HepG2 (cell line): ENCODE results near the gene SCYGR2. TPM values are rescaled to one million over a fixed set of nuclear protein-coding genes. Genes with fewer than 3 reads are reported as not detected.

ENCODE experiments used
- ATAC-seq: fragments of 200-7000 bp; cut with Tn5 transposase; 3 replicates; pipeline ENCODE4 v1.9.1; 2020; ENCODE audit warnings: mild to moderate bottlenecking, moderate library complexity
- BruUV-seq: library from RNA; stranded (reverse); fragments of 400-500 nt; replicated peaks from 2 replicates; lab custom pipeline; 2021; lab: Mats Ljungman, UMichigan
- CTCF ChIA-PET: fragments of 300-600 bp; formaldehyde crosslinking; extraction: SDS; loops from one replicate; lab custom pipeline; 2021; ENCODE audit warnings: low total read pairs, inconsistent platforms, low intra/inter-chr PET ratio; lab: Yijun Ruan, JAX
- POLR2A ChIA-PET: fragments of 350-600 bp; sonication (Branson Sonifier 250); formaldehyde crosslinking; loops from one replicate; lab custom pipeline; 2020; ENCODE audit warnings: antibody characterized with exemption, inconsistent platforms; lab: Yijun Ruan, JAX
- DNase-seq: peaks from one replicate; pipeline ENCODE4 v3.0.0-alpha.2; 2015; ENCODE audit warnings: low spot score
- FAIRE-seq: peaks from 3 replicates; lab custom pipeline; 2011; peaks lifted over from hg19 to GRCh38; lab: Jason Lieb, UNC
- H2AFZ ChIP-seq: one replicate; pipeline ENCODE4 v1.6.1; 2011; ENCODE audit warnings: low read length, inconsistent platforms
- H3K27ac ChIP-seq: fragments of 300-600 bp; 3 replicates; pipeline ENCODE4 v1.8.0; 2011; ENCODE audit warnings: mixed run types, mild to moderate bottlenecking, mixed read lengths, low read length, inconsistent platforms; ENCODE audit not compliant: insufficient read depth; ENCODE audit errors: extremely low read length
- H3K27me3 ChIP-seq, 2 experiments: fragments of 200-600 bp in 1 of 2; 2 replicates in 1 of 2; 3 replicates in 1 of 2; pipeline versions ENCODE4 v1.6.0 to v1.8.0; 2011; ENCODE audit warnings: low read length in 2 of 2, mild to moderate bottlenecking in 2 of 2, moderate library complexity in 2 of 2, inconsistent platforms in 1 of 2; ENCODE audit not compliant: insufficient read depth in 2 of 2, control insufficient read depth in 1 of 2
- H3K36me3 ChIP-seq, 2 experiments: fragments of 200-600 bp in 1 of 2; replicated peaks in 1 of 2; 2 replicates in 1 of 2; 3 replicates in 1 of 2; pipeline versions ENCODE4 v1.5.1 to v1.8.0; 2011; ENCODE audit warnings: low read length in 2 of 2, inconsistent platforms in 1 of 2; ENCODE audit not compliant: insufficient read depth in 2 of 2, control insufficient read depth in 1 of 2
- H3K4me1 ChIP-seq: 2 replicates; pipeline ENCODE4 v1.5.1; 2012; ENCODE audit warnings: low read length, inconsistent platforms; ENCODE audit not compliant: insufficient read depth
- H3K4me2 ChIP-seq: 2 replicates; pipeline ENCODE4 v1.6.0; 2011; ENCODE audit warnings: low read depth, low read length, inconsistent platforms
- H3K4me3 ChIP-seq, 3 experiments: fragments of 200-600 bp in 1 of 3; sonication (generic), shearing (Covaris generic) in 1 of 3; replicated peaks in 1 of 3; 2 replicates each; pipeline ENCODE4 v1.5.1; 2011 to 2016; ENCODE audit warnings: low read length in 3 of 3, inconsistent platforms in 2 of 3, low read depth in 2 of 3, mild to moderate bottlenecking in 2 of 3, control low read depth in 1 of 3, mixed read lengths in 1 of 3; ENCODE audit not compliant: insufficient read depth in 1 of 3
- H3K79me2 ChIP-seq: one replicate; pipeline ENCODE4 v1.6.1; 2011; ENCODE audit warnings: low read length, inconsistent platforms; ENCODE audit not compliant: insufficient read depth
- H3K9ac ChIP-seq: 2 replicates; pipeline ENCODE4 v1.6.0; 2011; ENCODE audit warnings: mild to moderate bottlenecking, low read depth, low read length, inconsistent platforms; ENCODE audit not compliant: insufficient read depth
- H3K9me3 ChIP-seq: 2 replicates; pipeline ENCODE4 v1.5.1; 2012; ENCODE audit warnings: mild to moderate bottlenecking, low read length
- H4K20me1 ChIP-seq: 2 replicates; pipeline ENCODE4 v1.6.0; 2011; ENCODE audit warnings: inconsistent platforms, mild to moderate bottlenecking, low read length, moderate library complexity; ENCODE audit not compliant: insufficient read depth
- GFI1 ChIP-seq: sonication (generic); formaldehyde crosslinking; IDR thresholded peaks from 2 replicates; pipeline ENCODE4 v1.5.0; 2020; ENCODE audit warnings: missing genetic modification reagents, mild to moderate bottlenecking, borderline replicate concordance
- JUN ChIP-seq: sonication (generic); formaldehyde crosslinking; IDR thresholded peaks from 2 replicates; pipeline ENCODE4 v1.4.0; 2020; ENCODE audit warnings: mild to moderate bottlenecking, missing genetic modification reagents
- NFE2 ChIP-seq: sonication (generic); formaldehyde crosslinking; IDR thresholded peaks from 2 replicates; pipeline ENCODE4 v1.4.0; 2020; ENCODE audit warnings: missing genetic modification reagents
- PAX8 ChIP-seq: sonication (generic); formaldehyde crosslinking; IDR thresholded peaks from 2 replicates; pipeline ENCODE4 v1.8.0; 2022; ENCODE audit warnings: mild to moderate bottlenecking, missing genetic modification reagents, borderline replicate concordance
- RFX5 ChIP-seq: IDR thresholded peaks from 2 replicates; pipeline ENCODE4 v1.6.1; 2011; ENCODE audit warnings: low read depth, low read length, improper control_type of control experiment
- TEF ChIP-seq: sonication (generic); formaldehyde crosslinking; IDR thresholded peaks from 2 replicates; pipeline ENCODE4 v1.5.0; 2020; ENCODE audit warnings: missing genetic modification reagents
- ZNF282 ChIP-seq: fragments of 450-650 bp; IDR thresholded peaks from 2 replicates; pipeline ENCODE4 v1.6.1; 2018; ENCODE audit not compliant: partially characterized antibody
- ZNF362 ChIP-seq: sonication (generic); formaldehyde crosslinking; IDR thresholded peaks from 2 replicates; pipeline ENCODE4 v1.4.0; 2020; ENCODE audit warnings: missing genetic modification reagents, mild to moderate bottlenecking, borderline replicate concordance
- ZNF383 ChIP-seq: sonication (generic); formaldehyde crosslinking; IDR thresholded peaks from 2 replicates; pipeline ENCODE4 v1.4.0; 2020; ENCODE audit warnings: missing genetic modification reagents, mild to moderate bottlenecking, borderline replicate concordance
- WGBS: methylation state at CpG from one replicate; pipeline ENCODE4 v1.1.6; 2017; ENCODE audit warnings: low lambda C conversion rate; 5-methylcytosine and 5-hydroxymethylcytosine counted together
- in situ Hi-C: cut with HindIII; loops from 2 replicates; pipeline ENCODE4 v1.10.0; 2017; ENCODE audit warnings: low pct_unique_long_range_greater_than_20kb; ENCODE audit not compliant: extremely low pct_ligation_motif_present
- intact Hi-C: fragments of 100-400 bp; cut with micrococcal nuclease; formaldehyde crosslinking; loops from one replicate; pipeline ENCODE4 v1.10.0; 2022; ENCODE audit not compliant: unreplicated experiment
- polyA plus RNA-seq, 8 experiments: library from polyadenylated mRNA; depleted of rRNA in 3 of 8; stranded (reverse) in 7 of 8; unstranded in 1 of 8; fragments of >200 nt; fragmentation: Illumina TruSeq in 4 of 8; extraction: Trizol in 4 of 8; gene quantifications; 2 replicates each; pipeline versions ENCODE4 v1.2.1 to v1.2.3, GENCODE V29; 2011 to 2016; ENCODE audit warnings: low read depth in 4 of 8, missing spikeins in 1 of 8, mixed read lengths in 1 of 8; ENCODE audit not compliant: insufficient read depth in 1 of 8
- total RNA-seq, 5 experiments: library from RNA; depleted of rRNA; stranded (reverse); fragments of >200 nt; fragmentation: Illumina TruSeq; extraction: Trizol; gene quantifications; 2 replicates each; pipeline ENCODE4 v1.2.3, GENCODE V29; 2016; ENCODE audit warnings: low read depth in 1 of 5

Gene SCYGR2
- total and polyA plus RNA-seq, 2 of the 13 experiments (the other 11 are each of a cell fraction or from before 2014, with no cell fraction given): not detected

GRCh38 chr2:227614246-227614645 lies 15.6 kb downstream of the SCYGR2 start (continued):
- TF ChIP-seq TEF (CRISPR knock-in tag) (no peak), ZNF362 (CRISPR knock-in tag) (no peak), PAX8 (CRISPR knock-in tag) (no peak), JUN (no peak), ZNF383 (CRISPR knock-in tag) (no peak), RFX5 (no peak)

GRCh38 chr2:227614740-227615139 lies 16.0 kb downstream of the SCYGR2 start, which contains the start of gene SCYGR3:
Gene SCYGR3 (minus strand): TSS chr2:227614840. CDS start chr2:227614840, 0 bp downstream.
- FAIRE-seq: no peak
- whole genome bisulfite sequencing: 100% methylated on average over 4 of the region's 4 CpGs
- Histone ChIP-seq H3K9me3 (no peaks in the 10 kb centered on the region), H3K4me1 (peaks cover 33% of the 10 kb centered on the region), H3K9ac (no peak within 1 kb of the TSS), H3K4me3 (no peak within 1 kb of the TSS), H3K27me3 (no peaks in the 10 kb centered on the region; a peak in 2 of 5 replicates)
- BruUV-seq: no TSS peak
- ChIA-PET POLR2A (no interaction called here), CTCF (no interaction called here)
- in situ Hi-C loops: no loop called here
- TF ChIP-seq ZNF282: no peak
- no peak for TF ChIP-seq NFE2 (CRISPR knock-in tag)
- no peak for TF ChIP-seq GFI1
- TF ChIP-seq, all 625 proteins: peak for 0
- intact Hi-C loops: no loop called here
- Histone ChIP-seq H4K20me1 (no peaks in the 10 kb centered on the region), H3K4me2 (no peak within 1 kb of the TSS), H3K79me2 (no peaks in the 10 kb centered on the region), H3K27ac (no peak within 1 kb of the TSS), H3K36me3 (no peaks in the 10 kb centered on the region), H2AFZ (no peak within 1 kb of the TSS)
- ATAC-seq: no peak
- DNase-seq: no peak
